ENCODE data around the gene LLGL2.
"Not testable (repeated sequence)": the region's sequence is repeated elsewhere in the genome, so short reads cannot be mapped to it uniquely, and the experiment has no call there.

LLGL2 gene

GRCh38 chr17:75575197-75575596 is 49.7 kb downstream of the LLGL2 start:
- Histone ChIP-seq H3K4me3 (IDR thresholded peaks at IDR 0.05; ENCODE audit: insufficient read depth, low read depth, low read length) (no peak overlapping the region), H3K9ac (no peak overlapping the region), H3K79me2 (ENCODE audit: insufficient read depth, low read depth) (no peaks in the 10 kb centered on the region), H3K27ac (no peak overlapping the region), H3K4me1 (ENCODE audit: low read depth, poor library complexity, severe bottlenecking) (no peaks in the 10 kb centered on the region), H3K4me2 (no peak overlapping the region), H4K20me1 (ENCODE audit: insufficient read depth) (no peaks in the 10 kb centered on the region), H2AFZ (ENCODE audit: low read depth) (no peak overlapping the region), H3K27me3 (ENCODE audit: insufficient read depth, low read depth) (peaks cover 13% of the 10 kb centered on the region; the same call in 1 of the 2 replicates), H3K36me3 (ENCODE audit: insufficient read depth) (no peaks in the 10 kb centered on the region)
- TF ChIP-seq CTCF (conservative IDR thresholded peaks at IDR 0.05; ENCODE audit: low read depth, low read length): no peak

- H3K4me1 ChIP-seq (ENCODE audit: low read depth, poor library complexity, severe bottlenecking): no peaks in the 10 kb centered on the region
- no peak overlapping the region for H3K4me2 ChIP-seq
- no peaks in the 10 kb centered on the region for H3K79me2 ChIP-seq (ENCODE audit: insufficient read depth, low read depth)
- no peak overlapping the region for H2AFZ ChIP-seq (ENCODE audit: low read depth)
- H3K9ac ChIP-seq: no peak overlapping the region
- H3K27ac ChIP-seq: no peak overlapping the region
- H3K36me3 ChIP-seq (ENCODE audit: insufficient read depth): no peaks in the 10 kb centered on the region
- H4K20me1 ChIP-seq (ENCODE audit: insufficient read depth): no peaks in the 10 kb centered on the region
- H3K4me3 ChIP-seq (IDR thresholded peaks at IDR 0.05; ENCODE audit: insufficient read depth, low read depth, low read length): no peak overlapping the region
- peaks cover 13% of the 10 kb centered on the region; the same call in 1 of the 2 replicates for H3K27me3 ChIP-seq (ENCODE audit: insufficient read depth, low read depth)
- no peak for TF ChIP-seq CTCF (conservative IDR thresholded peaks at IDR 0.05; ENCODE audit: low read depth, low read length)
These were observed 50.2 kb downstream of the LLGL2 start for GRCh38 chr17:75575728-75576127.

GRCh38 chr17:75576661-75577060 is 51.2 kb downstream of the LLGL2 start:
- Histone ChIP-seq H3K27me3 (ENCODE audit: insufficient read depth, low read depth) (peaks cover 17% of the 10 kb centered on the region; the same call in 1 of the 2 replicates), H3K36me3 (ENCODE audit: insufficient read depth) (no peaks in the 10 kb centered on the region), H3K9ac (no peak overlapping the region), H3K27ac (no peak overlapping the region), H3K4me2 (no peak overlapping the region), H4K20me1 (ENCODE audit: insufficient read depth) (no peaks in the 10 kb centered on the region), H3K4me3 (IDR thresholded peaks at IDR 0.05; ENCODE audit: insufficient read depth, low read depth, low read length) (no peak overlapping the region), H2AFZ (ENCODE audit: low read depth) (no peak overlapping the region), H3K79me2 (ENCODE audit: insufficient read depth, low read depth) (no peaks in the 10 kb centered on the region), H3K4me1 (ENCODE audit: low read depth, poor library complexity, severe bottlenecking) (no peaks in the 10 kb centered on the region)
- no peak for TF ChIP-seq CTCF (conservative IDR thresholded peaks at IDR 0.05; ENCODE audit: low read depth, low read length)

- not testable (repeated sequence) for H3K36me3 ChIP-seq (ENCODE audit: insufficient read depth); H3K4me2 ChIP-seq; H2AFZ ChIP-seq (ENCODE audit: low read depth); H3K4me1 ChIP-seq (ENCODE audit: low read depth, poor library complexity, severe bottlenecking); H3K27ac ChIP-seq; H3K4me3 ChIP-seq (IDR thresholded peaks at IDR 0.05; ENCODE audit: insufficient read depth, low read depth, low read length); H3K79me2 ChIP-seq (ENCODE audit: insufficient read depth, low read depth); H3K9ac ChIP-seq; H4K20me1 ChIP-seq (ENCODE audit: insufficient read depth)
- H3K27me3 ChIP-seq (ENCODE audit: insufficient read depth, low read depth): peaks cover 32% of the 10 kb centered on the region
These were observed 55.7 kb downstream of the LLGL2 start for GRCh38 chr17:75581121-75581725.

GRCh38 chr17:75583197-75583596 is 57.7 kb downstream of the LLGL2 start:
- H4K20me1 ChIP-seq (ENCODE audit: insufficient read depth); H3K4me2 ChIP-seq; H3K4me1 ChIP-seq (ENCODE audit: low read depth, poor library complexity, severe bottlenecking); H3K27ac ChIP-seq; H2AFZ ChIP-seq (ENCODE audit: low read depth); H3K79me2 ChIP-seq (ENCODE audit: insufficient read depth, low read depth); H3K4me3 ChIP-seq (IDR thresholded peaks at IDR 0.05; ENCODE audit: insufficient read depth, low read depth, low read length); H3K36me3 ChIP-seq (ENCODE audit: insufficient read depth); H3K9ac ChIP-seq: not testable (repeated sequence)
- H3K27me3 ChIP-seq (ENCODE audit: insufficient read depth, low read depth): peaks cover 41% of the 10 kb centered on the region

Measured in KMS-11 (cell line).